RWPE2 (cell line): ENCODE measurements around the gene MCF2L2.

Experiments
- ATAC-seq: fragments of 200-7000 bp; cut with Tn5 transposase; 3 replicates; pipeline ENCODE4 v1.9.1; 2021; ENCODE audit warnings: low read depth
- DNase-seq: peaks from one replicate; pipeline ENCODE4 v3.0.0-alpha.2; 2020; ENCODE audit warnings: low spot score
- H3K27ac ChIP-seq: fragments of 450-650 bp; 2 replicates; pipeline ENCODE4 v1.5.1; 2017; ENCODE audit warnings: mild to moderate bottlenecking; ENCODE audit not compliant: poor library complexity, severe bottlenecking
- H3K27me3 ChIP-seq: fragments of 250-450 bp; sonication (Bioruptor Pico); 2 replicates; pipeline ENCODE4 v1.5.1; 2021; ENCODE audit warnings: mild to moderate bottlenecking, moderate library complexity; ENCODE audit not compliant: insufficient read depth, poor library complexity, severe bottlenecking
- H3K36me3 ChIP-seq: fragments of 250-450 bp; sonication (Bioruptor Pico); 2 replicates; pipeline ENCODE4 v1.5.1; 2020; ENCODE audit warnings: low read depth, mild to moderate bottlenecking, moderate library complexity
- H3K4me1 ChIP-seq: fragments of 250-450 bp; sonication (Bioruptor Pico); 2 replicates; pipeline ENCODE4 v1.5.1; 2021; ENCODE audit warnings: mild to moderate bottlenecking, moderate library complexity; ENCODE audit not compliant: insufficient read depth, poor library complexity, severe bottlenecking
- H3K4me3 ChIP-seq: fragments of 250-450 bp; sonication (Bioruptor Pico); 2 replicates; pipeline ENCODE4 v1.5.1; 2021; ENCODE audit warnings: mild to moderate bottlenecking, moderate library complexity; ENCODE audit not compliant: severe bottlenecking
- H3K9me3 ChIP-seq: fragments of 250-450 bp; sonication (Bioruptor Pico); 2 replicates; pipeline ENCODE4 v1.5.1; 2021; ENCODE audit warnings: mild to moderate bottlenecking, moderate library complexity; ENCODE audit not compliant: severe bottlenecking
- CTCF ChIP-seq: fragments of 450-650 bp; IDR thresholded peaks from one replicate; pipeline ENCODE4 v1.5.1; 2017; ENCODE audit warnings: mild to moderate bottlenecking, moderate library complexity; ENCODE audit not compliant: poor library complexity, severe bottlenecking

MCF2L2 gene

DNA sequence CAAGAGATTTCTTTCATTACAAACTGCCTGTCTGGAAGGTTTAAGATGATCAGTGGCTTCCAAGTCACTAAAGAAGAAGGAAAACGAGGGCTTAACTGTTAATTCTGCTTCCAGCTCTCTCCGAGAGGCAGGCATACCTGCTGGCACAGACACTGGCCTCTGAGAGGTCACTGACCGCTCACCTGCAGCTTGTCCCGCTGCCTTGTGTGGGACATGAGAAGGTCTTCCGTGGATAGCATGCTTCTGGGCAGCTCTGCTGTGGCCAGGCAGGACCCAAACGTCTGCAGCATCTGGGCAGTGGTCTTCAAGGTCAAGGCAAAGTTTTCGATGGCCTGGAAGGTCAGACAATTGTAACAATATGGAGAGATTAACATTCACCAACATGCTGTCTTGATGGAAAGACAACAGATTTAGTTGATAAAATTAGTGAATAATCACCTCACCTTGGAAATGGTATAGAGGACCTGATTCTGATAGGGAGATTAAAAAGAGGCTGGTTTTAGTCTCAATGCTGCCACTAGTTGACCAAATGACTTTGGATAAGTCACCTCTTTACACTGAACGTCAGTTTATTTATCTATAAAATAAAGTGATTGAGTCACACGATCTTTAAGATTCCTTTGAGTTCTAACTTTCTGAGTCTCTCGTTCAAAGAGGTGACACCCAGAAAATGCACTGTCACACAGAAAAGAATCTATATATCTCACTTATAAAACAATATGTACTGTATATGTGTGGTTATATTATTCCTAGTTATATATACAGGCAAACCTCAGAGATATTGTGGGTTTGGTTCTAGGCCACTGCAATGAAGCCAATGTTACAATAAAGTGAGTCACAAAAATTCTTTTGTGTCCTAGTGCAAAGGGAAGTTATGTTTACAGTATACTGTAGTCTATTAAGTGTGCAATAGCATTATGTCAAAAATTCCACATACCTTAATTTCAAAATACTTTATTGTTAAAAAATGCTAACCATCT is 110.2 kb downstream of the MCF2L2 start:
- Histone ChIP-seq H3K27ac (peak overlapping the region; percentile 39), H3K36me3 (no peaks in the 10 kb centered on the region), H3K9me3 (no peaks in the 10 kb centered on the region), H3K4me1 (peaks cover 24% of the 10 kb centered on the region), H3K27me3 (no peaks in the 10 kb centered on the region), H3K4me3 (no peak overlapping the region)
- TF ChIP-seq CTCF: no peak
- ATAC-seq (peak; percentile 78), DNase-seq (no peak)

GRCh38 chr3:183317271-183317670 is 111.1 kb downstream of the MCF2L2 start:
- no peaks in the 10 kb centered on the region for H3K9me3 ChIP-seq
- no peak for TF ChIP-seq CTCF
- ATAC-seq: peak; percentile 60; the same call in 2 of the 3 replicates
- H3K4me3 ChIP-seq: no peak overlapping the region
- no peaks in the 10 kb centered on the region for H3K36me3 ChIP-seq
- H3K4me1 ChIP-seq: peaks cover 27% of the 10 kb centered on the region
- H3K27ac ChIP-seq: peak overlapping the region; percentile 39
- H3K27me3 ChIP-seq: no peaks in the 10 kb centered on the region
- no peak for DNase-seq

- Histone ChIP-seq H3K36me3 (no peaks in the 10 kb centered on the region), H3K9me3 (no peaks in the 10 kb centered on the region), H3K4me1 (peaks cover 35% of the 10 kb centered on the region), H3K27ac (no peak overlapping the region), H3K4me3 (no peak overlapping the region), H3K27me3 (no peaks in the 10 kb centered on the region)
- TF ChIP-seq CTCF: no peak
- DNase-seq (no peak), ATAC-seq (no peak)
These were observed 112.7 kb downstream of the MCF2L2 start for GRCh38 chr3:183315739-183316138.

- peaks cover 29% of the 10 kb centered on the region for H3K4me1 ChIP-seq
- no peaks in the 10 kb centered on the region for H3K9me3 ChIP-seq
- ATAC-seq (no peak), DNase-seq (no peak)
- H3K27ac ChIP-seq: no peak overlapping the region
- no peak overlapping the region for H3K4me3 ChIP-seq
- no peaks in the 10 kb centered on the region for H3K36me3 ChIP-seq
- H3K27me3 ChIP-seq: no peaks in the 10 kb centered on the region
- TF ChIP-seq CTCF: no peak
These were observed 114.7 kb downstream of the MCF2L2 start for GRCh38 chr3:183313764-183314163.

- H3K4me3 ChIP-seq: no peak overlapping the region
- H3K27me3 ChIP-seq: no peaks in the 10 kb centered on the region
- H3K36me3 ChIP-seq: no peaks in the 10 kb centered on the region
- no peak for TF ChIP-seq CTCF
- H3K9me3 ChIP-seq: no peaks in the 10 kb centered on the region
- H3K27ac ChIP-seq: no peak overlapping the region
- ATAC-seq: no peak
- DNase-seq: no peak
- H3K4me1 ChIP-seq: peaks cover 25% of the 10 kb centered on the region
These were observed 115.1 kb downstream of the MCF2L2 start for GRCh38 chr3:183313351-183313750.
